ENCODE data around the gene SDK2. TPM values are rescaled to one million over a fixed set of nuclear protein-coding genes. Genes with fewer than 3 reads are reported as not detected.

The SDK2 gene
- total RNA-seq, 1 experiment from 2014 or later: not detected

DNA sequence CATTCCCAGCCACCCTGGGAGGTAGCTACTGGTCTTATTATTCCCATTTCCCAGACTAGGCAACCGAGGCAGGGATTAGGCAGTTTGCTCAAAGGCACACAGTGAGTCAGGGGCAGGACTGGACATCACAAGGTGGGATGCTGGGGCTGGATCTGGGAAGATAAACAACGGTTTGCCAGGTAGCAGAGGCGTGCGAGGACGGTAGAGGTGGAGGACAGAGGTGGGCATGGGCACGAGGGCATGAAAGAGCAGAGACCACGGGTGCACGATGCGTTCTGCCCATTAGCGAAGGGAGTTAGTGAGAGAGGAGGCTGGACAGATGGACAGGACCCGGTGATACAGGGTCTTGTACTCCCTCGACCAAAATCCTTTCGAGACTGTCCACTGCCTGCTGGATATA lies 148.0 kb downstream of the SDK2 start:
- Histone ChIP-seq H3K27ac (ENCODE audit: low read length) (no peak overlapping the region), H3K9me2 (replicated peaks; ENCODE audit: insufficient read depth, low read length) (no peaks in the 10 kb centered on the region), H4K20me1 (ENCODE audit: insufficient read depth, low read depth, low read length) (no peaks in the 10 kb centered on the region), H3K4me3 (ENCODE audit: low read length) (no peak overlapping the region), H3K9me3 (ENCODE audit: low read length) (no peaks in the 10 kb centered on the region), H3K36me3 (ENCODE audit: insufficient read depth, low read length) (no peaks in the 10 kb centered on the region), H3K4me2 (ENCODE audit: low read depth, low read length, poor library complexity, severe bottlenecking) (no peak overlapping the region), H3K27me3 (ENCODE audit: low read length) (no peaks in the 10 kb centered on the region), H2AFZ (ENCODE audit: low read length) (no peak overlapping the region), H3K4me1 (ENCODE audit: low read length) (no peaks in the 10 kb centered on the region), H3K9ac (ENCODE audit: low read length) (no peak overlapping the region), H3K79me2 (ENCODE audit: low read length) (no peaks in the 10 kb centered on the region)
- no peak for DNase-seq

DNA sequence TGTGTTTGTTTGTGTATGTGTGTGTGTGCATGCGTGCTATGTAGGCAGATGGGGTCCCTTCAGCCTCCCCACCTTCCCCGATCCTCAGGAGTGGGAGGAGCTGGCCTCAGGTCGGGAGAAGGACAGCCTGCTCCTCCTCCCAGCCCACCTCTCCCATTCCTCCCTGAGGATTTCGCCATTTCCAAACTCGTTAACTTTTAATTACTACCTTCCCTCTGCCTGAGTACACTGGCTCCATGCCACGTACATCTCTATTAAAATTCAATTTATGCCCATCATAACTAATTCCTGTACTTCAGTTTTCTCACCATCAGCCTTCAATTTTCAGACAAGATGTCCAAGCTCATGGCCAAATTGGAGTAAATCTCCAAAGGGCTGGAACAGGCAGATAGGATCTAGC lies 148.6 kb downstream of the SDK2 start:
- no peaks in the 10 kb centered on the region for H4K20me1 ChIP-seq (ENCODE audit: insufficient read depth, low read depth, low read length)
- no peaks in the 10 kb centered on the region for H3K36me3 ChIP-seq (ENCODE audit: insufficient read depth, low read length)
- H3K4me2 ChIP-seq (ENCODE audit: low read depth, low read length, poor library complexity, severe bottlenecking): no peak overlapping the region
- no peak for DNase-seq
- H3K9me2 ChIP-seq (replicated peaks; ENCODE audit: insufficient read depth, low read length): no peaks in the 10 kb centered on the region
- no peaks in the 10 kb centered on the region for H3K79me2 ChIP-seq (ENCODE audit: low read length)
- H2AFZ ChIP-seq (ENCODE audit: low read length): no peak overlapping the region
- H3K27ac ChIP-seq (ENCODE audit: low read length): no peak overlapping the region
- no peak overlapping the region for H3K9ac ChIP-seq (ENCODE audit: low read length)
- no peak overlapping the region for H3K4me3 ChIP-seq (ENCODE audit: low read length)
- H3K9me3 ChIP-seq (ENCODE audit: low read length): no peaks in the 10 kb centered on the region
- no peaks in the 10 kb centered on the region for H3K4me1 ChIP-seq (ENCODE audit: low read length)
- no peaks in the 10 kb centered on the region for H3K27me3 ChIP-seq (ENCODE audit: low read length)

DNA sequence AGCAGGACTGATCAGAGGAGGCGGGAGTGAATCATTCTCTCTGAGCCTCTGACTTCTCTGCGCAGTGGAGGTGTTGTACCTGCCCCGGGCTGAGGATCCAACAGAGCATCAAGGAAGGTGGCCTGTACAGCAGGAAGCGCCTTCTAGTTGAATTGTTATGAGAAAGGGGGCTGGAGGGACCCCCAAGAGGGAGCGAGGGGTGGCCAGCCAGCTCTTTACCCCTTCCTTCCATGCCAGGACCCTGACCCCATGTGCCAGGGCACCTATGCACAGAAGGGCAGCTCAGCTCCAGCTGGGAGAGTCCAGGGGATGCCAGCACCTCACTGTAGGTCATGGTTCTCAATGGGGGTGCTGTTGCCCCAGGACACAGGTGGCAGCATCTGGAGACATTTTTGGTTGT lies 149.3 kb downstream of the SDK2 start:
- H3K27me3 ChIP-seq (ENCODE audit: low read length): no peaks in the 10 kb centered on the region
- no peak overlapping the region for H3K4me3 ChIP-seq (ENCODE audit: low read length)
- H3K9me3 ChIP-seq (ENCODE audit: low read length): no peaks in the 10 kb centered on the region
- H3K79me2 ChIP-seq (ENCODE audit: low read length): no peaks in the 10 kb centered on the region
- no peak for DNase-seq
- H2AFZ ChIP-seq (ENCODE audit: low read length): no peak overlapping the region
- no peak overlapping the region for H3K27ac ChIP-seq (ENCODE audit: low read length)
- H3K4me1 ChIP-seq (ENCODE audit: low read length): no peaks in the 10 kb centered on the region
- H3K9ac ChIP-seq (ENCODE audit: low read length): no peak overlapping the region
- H3K36me3 ChIP-seq (ENCODE audit: insufficient read depth, low read length): no peaks in the 10 kb centered on the region
- H3K9me2 ChIP-seq (replicated peaks; ENCODE audit: insufficient read depth, low read length): no peaks in the 10 kb centered on the region
- no peak overlapping the region for H3K4me2 ChIP-seq (ENCODE audit: low read depth, low read length, poor library complexity, severe bottlenecking)
- no peaks in the 10 kb centered on the region for H4K20me1 ChIP-seq (ENCODE audit: insufficient read depth, low read depth, low read length)

DNA sequence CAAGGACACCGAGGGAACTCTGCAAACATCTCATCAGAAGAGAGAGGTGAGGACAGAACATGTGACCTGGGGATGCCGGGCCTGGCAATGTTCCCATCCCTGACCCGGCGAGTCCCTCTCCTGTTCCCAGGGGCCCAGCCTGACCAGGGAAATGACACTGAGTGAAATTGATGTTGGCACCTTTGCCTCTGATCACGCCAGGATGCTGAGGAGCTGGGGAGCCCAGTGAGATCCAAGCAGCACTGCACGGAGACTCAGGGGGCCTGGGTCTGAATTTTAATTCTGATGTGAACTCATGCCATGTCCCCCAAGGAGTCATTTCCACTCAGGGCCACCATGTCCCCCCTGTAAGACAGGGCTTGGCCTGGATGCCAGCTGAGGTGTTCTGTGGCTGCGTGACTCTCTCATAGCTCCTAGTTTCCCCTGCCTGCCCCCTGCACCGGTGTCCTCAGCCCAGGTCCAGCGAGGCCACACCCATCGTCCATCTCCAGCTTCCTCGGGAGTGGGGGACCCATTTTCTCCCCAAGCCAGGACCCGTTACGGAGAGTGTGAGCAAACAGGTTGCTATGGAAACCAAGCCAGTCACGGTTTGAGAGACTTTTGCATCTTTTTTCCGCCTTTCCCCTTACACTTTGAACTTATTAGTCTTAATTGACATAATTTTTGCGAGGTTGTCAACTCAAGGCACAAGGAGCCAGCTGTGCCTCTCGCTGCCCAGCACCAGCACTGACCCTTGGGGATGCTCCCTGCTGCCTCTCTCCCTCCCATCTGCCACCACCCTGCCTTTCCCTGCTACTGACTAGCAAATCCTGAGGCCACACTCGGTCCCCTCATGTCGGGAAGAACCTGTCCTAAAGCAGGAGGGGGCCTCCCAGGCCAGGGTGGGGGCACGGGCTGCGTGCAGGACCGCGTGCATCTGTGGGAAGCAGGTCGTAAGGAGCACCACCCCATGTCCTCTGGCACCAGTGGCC lies 150.0 kb downstream of the SDK2 start:
- Histone ChIP-seq H3K27me3 (ENCODE audit: low read length) (no peaks in the 10 kb centered on the region), H4K20me1 (ENCODE audit: insufficient read depth, low read depth, low read length) (no peaks in the 10 kb centered on the region), H3K79me2 (ENCODE audit: low read length) (no peaks in the 10 kb centered on the region), H3K4me1 (ENCODE audit: low read length) (no peaks in the 10 kb centered on the region), H3K36me3 (ENCODE audit: insufficient read depth, low read length) (no peaks in the 10 kb centered on the region), H3K4me3 (ENCODE audit: low read length) (no peak overlapping the region), H2AFZ (ENCODE audit: low read length) (no peak overlapping the region), H3K27ac (ENCODE audit: low read length) (no peak overlapping the region), H3K4me2 (ENCODE audit: low read depth, low read length, poor library complexity, severe bottlenecking) (no peak overlapping the region), H3K9ac (ENCODE audit: low read length) (no peak overlapping the region), H3K9me3 (ENCODE audit: low read length) (no peaks in the 10 kb centered on the region), H3K9me2 (replicated peaks; ENCODE audit: insufficient read depth, low read length) (no peaks in the 10 kb centered on the region)
- no peak for DNase-seq

DNA sequence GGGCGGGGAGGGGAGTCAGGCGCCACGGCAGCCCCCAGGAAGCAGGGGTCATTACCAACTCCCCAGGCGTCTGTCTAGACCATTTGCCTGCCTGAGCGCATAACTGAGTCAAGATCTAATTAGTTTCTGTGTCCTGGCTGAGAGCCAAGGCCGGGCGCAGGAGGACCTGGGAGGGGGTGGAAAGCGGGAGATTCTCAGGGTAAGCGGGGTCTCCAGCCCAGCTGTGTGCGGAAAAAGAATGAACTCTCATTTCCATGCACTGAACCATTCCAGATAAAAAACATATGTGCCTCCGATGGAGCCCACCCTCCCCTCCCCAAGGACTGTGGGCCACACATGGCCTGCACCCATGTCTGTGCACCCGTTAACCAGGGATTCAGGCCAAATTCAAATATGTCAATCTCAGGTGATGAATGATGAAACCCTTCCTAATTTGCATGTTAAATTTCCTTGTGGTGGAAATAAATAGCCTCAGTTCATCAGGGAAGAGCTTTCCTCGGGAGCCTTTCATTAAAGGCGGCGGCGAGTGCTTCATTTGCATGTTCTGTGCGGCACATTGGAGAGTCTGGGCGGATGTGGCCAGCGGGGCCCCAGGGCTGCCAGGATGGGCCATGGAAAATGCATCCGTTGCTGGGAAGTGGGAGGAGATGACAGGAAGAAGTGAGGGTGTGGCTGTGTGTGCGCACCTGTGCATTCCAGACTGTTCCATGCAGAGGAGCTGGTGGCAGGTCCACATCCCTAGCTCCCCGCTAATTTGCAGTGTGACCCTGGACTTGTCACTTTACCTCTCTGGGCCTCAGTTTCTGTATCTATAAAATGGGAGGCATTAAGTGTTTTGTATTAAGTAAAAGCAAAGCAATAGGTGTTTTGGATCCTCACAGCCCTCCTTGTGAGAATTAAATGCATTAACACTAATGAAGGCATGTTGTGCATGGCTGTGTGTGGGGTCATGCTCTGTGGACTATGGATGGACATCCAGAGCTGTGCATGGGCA lies 151.1 kb downstream of the SDK2 start:
- H3K36me3 ChIP-seq (ENCODE audit: insufficient read depth, low read length): no peaks in the 10 kb centered on the region
- no peak for DNase-seq
- H2AFZ ChIP-seq (ENCODE audit: low read length): no peak overlapping the region
- H3K4me3 ChIP-seq (ENCODE audit: low read length): no peak overlapping the region
- no peaks in the 10 kb centered on the region for H3K4me1 ChIP-seq (ENCODE audit: low read length)
- no peak overlapping the region for H3K27ac ChIP-seq (ENCODE audit: low read length)
- no peaks in the 10 kb centered on the region for H3K27me3 ChIP-seq (ENCODE audit: low read length)
- H3K9me2 ChIP-seq (replicated peaks; ENCODE audit: insufficient read depth, low read length): no peaks in the 10 kb centered on the region
- H3K79me2 ChIP-seq (ENCODE audit: low read length): no peaks in the 10 kb centered on the region
- H3K9ac ChIP-seq (ENCODE audit: low read length): no peak overlapping the region
- H3K9me3 ChIP-seq (ENCODE audit: low read length): no peaks in the 10 kb centered on the region
- H4K20me1 ChIP-seq (ENCODE audit: insufficient read depth, low read depth, low read length): no peaks in the 10 kb centered on the region
- H3K4me2 ChIP-seq (ENCODE audit: low read depth, low read length, poor library complexity, severe bottlenecking): no peak overlapping the region

DNA sequence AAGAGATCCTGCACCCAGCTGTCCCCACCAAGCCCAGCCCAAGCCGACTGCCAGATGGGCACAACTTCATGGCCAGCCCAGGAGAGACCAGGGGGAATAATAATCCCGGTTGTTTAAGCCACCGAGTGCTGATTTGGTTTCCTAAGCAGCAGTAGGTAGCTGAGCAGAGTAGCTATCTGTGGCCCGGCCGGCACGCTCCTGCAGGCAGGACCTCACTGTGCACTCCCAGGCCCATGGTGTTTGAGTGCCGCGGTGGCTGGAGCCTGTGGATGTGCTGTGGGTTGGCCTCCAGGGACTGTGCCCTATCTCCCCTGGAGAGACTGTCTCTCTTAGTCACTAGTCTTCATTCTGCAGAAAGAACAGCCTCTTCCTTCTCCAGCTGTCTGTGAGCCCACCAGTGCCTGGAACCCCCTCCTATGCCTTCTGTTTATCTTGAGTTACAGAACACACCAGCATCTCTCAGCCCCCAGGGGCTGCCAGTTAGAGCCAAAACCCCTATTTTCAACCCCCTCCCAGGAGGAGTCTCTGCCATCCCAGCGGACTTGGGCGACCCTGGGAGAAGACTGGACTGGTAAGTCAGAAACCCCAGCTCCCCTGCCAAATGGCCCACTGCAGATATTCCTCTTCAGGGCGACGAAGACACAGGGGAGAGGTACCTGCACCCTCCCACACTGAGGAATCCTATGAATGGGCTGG lies 152.0 kb downstream of the SDK2 start:
- no peaks in the 10 kb centered on the region for H4K20me1 ChIP-seq (ENCODE audit: insufficient read depth, low read depth, low read length)
- H3K4me1 ChIP-seq (ENCODE audit: low read length): no peaks in the 10 kb centered on the region
- no peak overlapping the region for H3K4me3 ChIP-seq (ENCODE audit: low read length)
- H2AFZ ChIP-seq (ENCODE audit: low read length): no peak overlapping the region
- H3K9me2 ChIP-seq (replicated peaks; ENCODE audit: insufficient read depth, low read length): no peaks in the 10 kb centered on the region
- H3K9ac ChIP-seq (ENCODE audit: low read length): no peak overlapping the region
- H3K27ac ChIP-seq (ENCODE audit: low read length): no peak overlapping the region
- no peak for DNase-seq
- H3K9me3 ChIP-seq (ENCODE audit: low read length): no peaks in the 10 kb centered on the region
- H3K36me3 ChIP-seq (ENCODE audit: insufficient read depth, low read length): no peaks in the 10 kb centered on the region
- no peak overlapping the region for H3K4me2 ChIP-seq (ENCODE audit: low read depth, low read length, poor library complexity, severe bottlenecking)
- H3K79me2 ChIP-seq (ENCODE audit: low read length): no peaks in the 10 kb centered on the region
- H3K27me3 ChIP-seq (ENCODE audit: low read length): no peaks in the 10 kb centered on the region

DNA sequence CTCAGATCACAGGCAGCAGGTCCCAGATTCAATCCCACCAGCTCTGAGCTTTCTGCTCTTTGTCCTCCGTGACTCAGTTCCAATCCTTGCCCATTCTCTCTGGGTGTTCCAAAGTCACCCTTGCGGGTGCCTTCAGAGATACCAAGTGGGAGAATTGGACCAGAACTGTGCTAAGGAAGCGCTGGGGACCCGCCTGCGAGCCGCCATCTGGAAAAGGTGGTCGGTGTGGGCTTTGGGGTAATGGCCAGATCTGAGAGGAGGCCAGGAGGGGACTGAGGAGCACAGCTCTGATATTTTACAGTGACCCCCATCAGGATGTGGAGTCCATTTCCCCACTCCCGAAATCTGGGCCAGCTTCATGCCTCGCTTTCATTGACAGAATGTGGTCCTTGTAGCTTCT lies 152.6 kb downstream of the SDK2 start:
- H3K36me3 ChIP-seq (ENCODE audit: insufficient read depth, low read length): no peaks in the 10 kb centered on the region
- no peak overlapping the region for H3K4me3 ChIP-seq (ENCODE audit: low read length)
- no peak overlapping the region for H3K9ac ChIP-seq (ENCODE audit: low read length)
- DNase-seq: no peak
- H3K4me2 ChIP-seq (ENCODE audit: low read depth, low read length, poor library complexity, severe bottlenecking): no peak overlapping the region
- no peaks in the 10 kb centered on the region for H3K79me2 ChIP-seq (ENCODE audit: low read length)
- no peaks in the 10 kb centered on the region for H3K4me1 ChIP-seq (ENCODE audit: low read length)
- no peaks in the 10 kb centered on the region for H3K9me2 ChIP-seq (replicated peaks; ENCODE audit: insufficient read depth, low read length)
- H4K20me1 ChIP-seq (ENCODE audit: insufficient read depth, low read depth, low read length): no peaks in the 10 kb centered on the region
- no peaks in the 10 kb centered on the region for H3K27me3 ChIP-seq (ENCODE audit: low read length)
- H3K27ac ChIP-seq (ENCODE audit: low read length): no peak overlapping the region
- H2AFZ ChIP-seq (ENCODE audit: low read length): no peak overlapping the region
- H3K9me3 ChIP-seq (ENCODE audit: low read length): no peaks in the 10 kb centered on the region

All from Karpas-422 (cell line).